ENCODE data around the gene VPS26C. TPM values are rescaled to one million over a fixed set of nuclear protein-coding genes. Genes with fewer than 3 reads are reported as not detected.

The VPS26C gene
- polyA plus RNA-seq, 1 of the 3 experiments (the other 2 are of a cell fraction), result 34.8 TPM

DNA sequence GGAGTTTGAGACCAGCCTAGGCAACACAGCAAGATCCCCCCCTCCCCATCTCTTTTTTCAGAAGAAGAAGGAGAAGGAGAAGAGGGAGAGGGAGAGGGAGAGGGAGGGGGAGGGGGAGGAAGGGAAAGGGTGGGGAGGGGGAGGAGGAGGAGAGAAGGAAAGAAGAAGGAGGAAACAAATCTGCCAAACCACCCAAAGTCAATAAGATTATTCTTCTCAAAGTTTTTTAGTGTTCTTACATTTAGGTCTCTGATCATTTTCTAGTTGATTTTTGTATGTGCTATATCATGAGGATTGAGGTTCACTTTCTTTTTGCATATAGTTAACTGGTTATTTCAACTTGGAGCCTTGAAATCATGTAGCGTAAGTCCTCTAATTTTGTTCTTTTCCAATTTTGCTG, 56.3 kb downstream of the VPS26C start (continued):
- TF ChIP-seq, protein P1, sequence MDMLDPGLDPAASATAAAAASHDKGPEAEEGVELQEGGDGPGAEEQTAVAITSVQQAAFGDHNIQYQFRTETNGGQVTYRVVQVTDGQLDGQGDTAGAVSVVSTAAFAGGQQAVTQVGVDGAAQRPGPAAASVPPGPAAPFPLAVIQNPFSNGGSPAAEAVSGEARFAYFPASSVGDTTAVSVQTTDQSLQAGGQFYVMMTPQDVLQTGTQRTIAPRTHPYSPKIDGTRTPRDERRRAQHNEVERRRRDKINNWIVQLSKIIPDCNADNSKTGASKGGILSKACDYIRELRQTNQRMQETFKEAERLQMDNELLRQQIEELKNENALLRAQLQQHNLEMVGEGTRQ (IDR thresholded peaks at IDR 0.05; ENCODE audit: borderline replicate concordance, low read depth, low read length), result no peak
- TF ChIP-seq, protein P2, sequence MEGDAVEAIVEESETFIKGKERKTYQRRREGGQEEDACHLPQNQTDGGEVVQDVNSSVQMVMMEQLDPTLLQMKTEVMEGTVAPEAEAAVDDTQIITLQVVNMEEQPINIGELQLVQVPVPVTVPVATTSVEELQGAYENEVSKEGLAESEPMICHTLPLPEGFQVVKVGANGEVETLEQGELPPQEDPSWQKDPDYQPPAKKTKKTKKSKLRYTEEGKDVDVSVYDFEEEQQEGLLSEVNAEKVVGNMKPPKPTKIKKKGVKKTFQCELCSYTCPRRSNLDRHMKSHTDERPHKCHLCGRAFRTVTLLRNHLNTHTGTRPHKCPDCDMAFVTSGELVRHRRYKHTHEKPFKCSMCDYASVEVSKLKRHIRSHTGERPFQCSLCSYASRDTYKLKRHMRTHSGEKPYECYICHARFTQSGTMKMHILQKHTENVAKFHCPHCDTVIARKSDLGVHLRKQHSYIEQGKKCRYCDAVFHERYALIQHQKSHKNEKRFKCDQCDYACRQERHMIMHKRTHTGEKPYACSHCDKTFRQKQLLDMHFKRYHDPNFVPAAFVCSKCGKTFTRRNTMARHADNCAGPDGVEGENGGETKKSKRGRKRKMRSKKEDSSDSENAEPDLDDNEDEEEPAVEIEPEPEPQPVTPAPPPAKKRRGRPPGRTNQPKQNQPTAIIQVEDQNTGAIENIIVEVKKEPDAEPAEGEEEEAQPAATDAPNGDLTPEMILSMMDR (IDR thresholded peaks at IDR 0.05), result no peak
- TF ChIP-seq, protein P3, sequence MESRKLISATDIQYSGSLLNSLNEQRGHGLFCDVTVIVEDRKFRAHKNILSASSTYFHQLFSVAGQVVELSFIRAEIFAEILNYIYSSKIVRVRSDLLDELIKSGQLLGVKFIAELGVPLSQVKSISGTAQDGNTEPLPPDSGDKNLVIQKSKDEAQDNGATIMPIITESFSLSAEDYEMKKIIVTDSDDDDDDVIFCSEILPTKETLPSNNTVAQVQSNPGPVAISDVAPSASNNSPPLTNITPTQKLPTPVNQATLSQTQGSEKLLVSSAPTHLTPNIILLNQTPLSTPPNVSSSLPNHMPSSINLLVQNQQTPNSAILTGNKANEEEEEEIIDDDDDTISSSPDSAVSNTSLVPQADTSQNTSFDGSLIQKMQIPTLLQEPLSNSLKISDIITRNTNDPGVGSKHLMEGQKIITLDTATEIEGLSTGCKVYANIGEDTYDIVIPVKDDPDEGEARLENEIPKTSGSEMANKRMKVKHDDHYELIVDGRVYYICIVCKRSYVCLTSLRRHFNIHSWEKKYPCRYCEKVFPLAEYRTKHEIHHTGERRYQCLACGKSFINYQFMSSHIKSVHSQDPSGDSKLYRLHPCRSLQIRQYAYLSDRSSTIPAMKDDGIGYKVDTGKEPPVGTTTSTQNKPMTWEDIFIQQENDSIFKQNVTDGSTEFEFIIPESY (IDR thresholded peaks at IDR 0.05; ENCODE audit: borderline replicate concordance, low read depth), result no peak
- no peak for TF ChIP-seq MEF2A (IDR thresholded peaks at IDR 0.05; ENCODE audit: borderline replicate concordance, low read depth)
- TF ChIP-seq TEAD4 (IDR thresholded peaks at IDR 0.05; ENCODE audit: borderline replicate concordance, insufficient read depth), result no peak

DNA sequence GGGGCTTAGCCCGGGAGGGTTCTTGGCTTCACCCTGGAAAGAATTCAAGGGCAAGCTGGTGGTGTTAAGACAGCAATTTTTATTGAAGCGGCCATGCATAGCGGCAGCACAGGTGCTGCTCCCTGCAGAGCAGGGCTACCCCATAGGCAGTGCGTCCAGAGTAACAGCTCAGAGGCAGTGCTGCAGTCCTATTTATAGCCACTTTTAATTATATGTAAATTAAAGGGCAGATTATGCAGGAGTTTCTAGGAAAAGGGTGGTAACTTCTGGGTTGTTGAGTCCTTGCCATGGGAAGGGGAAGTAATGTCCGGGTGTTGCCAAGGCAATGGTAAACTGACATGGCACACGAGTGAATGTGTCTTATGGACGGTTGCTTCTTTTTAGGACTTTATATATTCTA, 57.0 kb downstream of the VPS26C start:
- DNase-seq, result no peak

More for the DNA sequence above, 57.0 kb downstream of the VPS26C start:
- H3K9me3 ChIP-seq, result no peaks in the 10 kb centered on the region
- ChIA-PET CTCF (interaction anchor here (1.7 kb wide), 1 partner anchor 11 kb away, joined by 4 read pairs; no protein-coding TSS in a partner anchor), POLR2A (no interaction called here)
- H2AFZ ChIP-seq (ENCODE audit: low read depth), result no peak overlapping the region
- no peaks in the 10 kb centered on the region for H3K27me3 ChIP-seq (ENCODE audit: insufficient read depth)
- no peak overlapping the region for H3K9ac ChIP-seq
- H3K79me2 ChIP-seq (ENCODE audit: insufficient read depth), result no peaks in the 10 kb centered on the region
- no peaks in the 10 kb centered on the region for H4K20me1 ChIP-seq (ENCODE audit: insufficient read depth)
- H3K36me3 ChIP-seq (replicated peaks in 1 of 2; ENCODE audit: control insufficient read depth in 1 of 2, insufficient read depth in 2 of 2, low read length in 1 of 2), result no peaks in the 10 kb centered on the region
- no peak overlapping the region for H3K27ac ChIP-seq (ENCODE audit: low read depth in 2 of 2, low read length in 1 of 2)
- no peaks in the 10 kb centered on the region for H3F3A ChIP-seq (replicated peaks; ENCODE audit: insufficient read depth)
- H3K9me2 ChIP-seq, result no peaks in the 10 kb centered on the region
- H3K4me3 ChIP-seq (ENCODE audit: low read depth in 2 of 2, low read length in 1 of 2), result no peak overlapping the region
- TF ChIP-seq, protein P4, sequence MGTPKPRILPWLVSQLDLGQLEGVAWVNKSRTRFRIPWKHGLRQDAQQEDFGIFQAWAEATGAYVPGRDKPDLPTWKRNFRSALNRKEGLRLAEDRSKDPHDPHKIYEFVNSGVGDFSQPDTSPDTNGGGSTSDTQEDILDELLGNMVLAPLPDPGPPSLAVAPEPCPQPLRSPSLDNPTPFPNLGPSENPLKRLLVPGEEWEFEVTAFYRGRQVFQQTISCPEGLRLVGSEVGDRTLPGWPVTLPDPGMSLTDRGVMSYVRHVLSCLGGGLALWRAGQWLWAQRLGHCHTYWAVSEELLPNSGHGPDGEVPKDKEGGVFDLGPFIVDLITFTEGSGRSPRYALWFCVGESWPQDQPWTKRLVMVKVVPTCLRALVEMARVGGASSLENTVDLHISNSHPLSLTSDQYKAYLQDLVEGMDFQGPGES (IDR thresholded peaks at IDR 0.05; ENCODE audit: low read depth, low read length), result no peak
- no peak for TF ChIP-seq TAF1 (IDR thresholded peaks at IDR 0.05; ENCODE audit: borderline replicate concordance, low read depth, low read length)
- TF ChIP-seq YY1 (IDR thresholded peaks at IDR 0.05; ENCODE audit: low read depth), result no peak
- TF ChIP-seq NFIC (IDR thresholded peaks at IDR 0.05; ENCODE audit: borderline replicate concordance), result no peak
- no peak for TF ChIP-seq MXI1 (IDR thresholded peaks at IDR 0.05; ENCODE audit: low read depth, low read length)
- TF ChIP-seq SMC3 (IDR thresholded peaks at IDR 0.05; ENCODE audit: low read depth, low read length), result no peak
- TF ChIP-seq RXRA (IDR thresholded peaks at IDR 0.05; ENCODE audit: borderline replicate concordance, low read depth), result no peak
- no peak for TF ChIP-seq RFX5 (IDR thresholded peaks at IDR 0.05; ENCODE audit: low read length)
- no peak for TF ChIP-seq GATA2 (CRISPR knock-in tag; IDR thresholded peaks at IDR 0.05)
- no peak for TF ChIP-seq TCF12 (IDR thresholded peaks at IDR 0.05)
- H3K4me2 ChIP-seq, result no peak overlapping the region
- 92% methylated on average over 7 of the region's 7 CpGs for WGBS (ENCODE audit: low lambda C conversion rate)
- H3K4me1 ChIP-seq (ENCODE audit: control insufficient read depth in 1 of 2, insufficient read depth in 2 of 2, low read depth in 1 of 2, low read length in 1 of 2), result peaks cover 0 to 20% of the 10 kb centered on the region in 2 experiments; a peak in 1 of 4 replicates

Measured in SK-N-SH (cell line).